ENCODE data around the gene PGR.

DNA sequence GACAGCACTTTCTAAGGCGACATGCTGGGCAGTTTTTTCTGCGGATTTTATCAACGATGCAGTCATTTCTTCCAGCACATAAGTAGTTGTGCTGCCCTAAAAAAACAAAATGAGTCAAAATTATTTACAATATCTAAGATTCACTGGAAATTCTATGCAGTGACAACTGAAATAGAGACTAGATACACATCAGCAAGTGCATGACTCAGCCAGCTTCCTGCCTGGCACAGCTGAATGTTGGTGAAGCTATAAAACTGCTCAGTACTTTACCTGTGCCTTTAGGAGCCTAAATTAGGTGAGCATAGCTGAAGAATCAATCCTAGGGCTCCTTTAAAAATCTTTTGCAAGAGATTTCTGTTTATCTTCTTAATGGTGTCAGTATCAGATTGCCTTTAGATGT, 37.8 kb downstream of the PGR start:
- TF ChIP-seq, protein P1, sequence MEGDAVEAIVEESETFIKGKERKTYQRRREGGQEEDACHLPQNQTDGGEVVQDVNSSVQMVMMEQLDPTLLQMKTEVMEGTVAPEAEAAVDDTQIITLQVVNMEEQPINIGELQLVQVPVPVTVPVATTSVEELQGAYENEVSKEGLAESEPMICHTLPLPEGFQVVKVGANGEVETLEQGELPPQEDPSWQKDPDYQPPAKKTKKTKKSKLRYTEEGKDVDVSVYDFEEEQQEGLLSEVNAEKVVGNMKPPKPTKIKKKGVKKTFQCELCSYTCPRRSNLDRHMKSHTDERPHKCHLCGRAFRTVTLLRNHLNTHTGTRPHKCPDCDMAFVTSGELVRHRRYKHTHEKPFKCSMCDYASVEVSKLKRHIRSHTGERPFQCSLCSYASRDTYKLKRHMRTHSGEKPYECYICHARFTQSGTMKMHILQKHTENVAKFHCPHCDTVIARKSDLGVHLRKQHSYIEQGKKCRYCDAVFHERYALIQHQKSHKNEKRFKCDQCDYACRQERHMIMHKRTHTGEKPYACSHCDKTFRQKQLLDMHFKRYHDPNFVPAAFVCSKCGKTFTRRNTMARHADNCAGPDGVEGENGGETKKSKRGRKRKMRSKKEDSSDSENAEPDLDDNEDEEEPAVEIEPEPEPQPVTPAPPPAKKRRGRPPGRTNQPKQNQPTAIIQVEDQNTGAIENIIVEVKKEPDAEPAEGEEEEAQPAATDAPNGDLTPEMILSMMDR (IDR thresholded peaks at IDR 0.05), result no peak
- TF ChIP-seq POLR2A (IDR thresholded peaks at IDR 0.05), result no peak

Measured in body of pancreas (tissue), 4 donors.